DMS 273 (cell line): ENCODE measurements around the gene MEIS2.

Experiments
- DNase-seq: peaks from one replicate; lab custom pipeline; 2025; ENCODE audit not compliant: unreplicated experiment; lab: John Stamatoyannopoulos, UW

MEIS2 gene

GRCh38 chr15:37112971-37113670, 12.8 kb upstream of the MEIS2 start:
- DNase-seq: no peak

GRCh38 chr15:37112171-37112570, 11.8 kb upstream of the MEIS2 start:
- DNase-seq: no peak

- no peak for DNase-seq
Measured at GRCh38 chr15:37111427-37111717, 11.0 kb upstream of the MEIS2 start.

- no peak for DNase-seq
Measured at GRCh38 chr15:37109872-37110572, 9.7 kb upstream of the MEIS2 start.

GRCh38 chr15:37109168-37109871, 9.0 kb upstream of the MEIS2 start:
- no peak for DNase-seq

- no peak for DNase-seq
Measured at GRCh38 chr15:37108381-37109167, 8.2 kb upstream of the MEIS2 start.

- no peak for DNase-seq
Measured at GRCh38 chr15:37107744-37108380, 7.5 kb upstream of the MEIS2 start.

GRCh38 chr15:37107071-37107743, 6.9 kb upstream of the MEIS2 start:
- no peak for DNase-seq

- DNase-seq: no peak
Measured at GRCh38 chr15:37106490-37107001, 6.2 kb upstream of the MEIS2 start.

- no peak for DNase-seq
Measured at GRCh38 chr15:37105889-37106288, 5.5 kb upstream of the MEIS2 start.

GRCh38 chr15:37105029-37105428, 4.7 kb upstream of the MEIS2 start:
- DNase-seq: no peak

- no peak for DNase-seq
Measured at GRCh38 chr15:37104424-37104981, 4.2 kb upstream of the MEIS2 start.

- no peak for DNase-seq
Measured at GRCh38 chr15:37103475-37104423, 3.4 kb upstream of the MEIS2 start.

GRCh38 chr15:37103163-37103435, 2.8 kb upstream of the MEIS2 start:
- DNase-seq: no peak

GRCh38 chr15:37102305-37103162, 2.2 kb upstream of the MEIS2 start:
- peak; percentile 44 for DNase-seq

- DNase-seq: peak; percentile 73
Measured at GRCh38 chr15:37101980-37102304, 1.6 kb upstream of the MEIS2 start.

GRCh38 chr15:37100966-37101215, 542 bp upstream of the MEIS2 start:
- peak; percentile 73 for DNase-seq

- peak; percentile 63 for DNase-seq
Measured at GRCh38 chr15:37099319-37100108, 835 bp downstream of the MEIS2 start.
